GM21825 (cell line): ENCODE results near the gene SGCA.

ENCODE experiments used
- ATAC-seq: cut with Tn5 transposase; IDR thresholded peaks from one replicate; pipeline ENCODE4 v1.9.1; 2021; ENCODE audit warnings: mild to moderate bottlenecking, moderate library complexity; ENCODE audit not compliant: unreplicated experiment

Gene SGCA

GRCh38 chr17:50206604-50207293 is 40.9 kb downstream of the SGCA start:
- ATAC-seq: no peak

DNA sequence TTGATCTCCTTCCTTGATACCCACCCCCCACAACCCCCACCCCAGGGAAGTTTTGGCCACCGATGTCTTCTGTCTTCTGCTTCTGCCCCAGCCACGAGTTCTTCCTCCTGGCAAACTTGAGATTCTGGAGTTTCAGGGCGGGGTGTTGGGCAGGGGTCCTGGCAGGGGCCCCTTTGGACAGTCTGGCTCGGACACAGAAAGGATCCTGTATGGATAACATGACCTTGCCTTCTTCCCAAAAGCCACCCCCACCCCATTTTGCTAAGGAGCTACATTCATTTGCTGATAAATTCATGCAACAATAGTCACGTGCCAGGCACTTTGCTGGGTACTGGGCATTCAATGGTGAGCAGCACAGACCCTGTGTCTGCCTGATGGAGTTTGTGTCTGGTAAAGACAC is 41.5 kb downstream of the SGCA start:
- no peak for ATAC-seq

- no peak for ATAC-seq
Observed at GRCh38 chr17:50207792-50208567, 42.2 kb downstream of the SGCA start.

- ATAC-seq: no peak
Observed at GRCh38 chr17:50208611-50209061, 42.8 kb downstream of the SGCA start.

DNA sequence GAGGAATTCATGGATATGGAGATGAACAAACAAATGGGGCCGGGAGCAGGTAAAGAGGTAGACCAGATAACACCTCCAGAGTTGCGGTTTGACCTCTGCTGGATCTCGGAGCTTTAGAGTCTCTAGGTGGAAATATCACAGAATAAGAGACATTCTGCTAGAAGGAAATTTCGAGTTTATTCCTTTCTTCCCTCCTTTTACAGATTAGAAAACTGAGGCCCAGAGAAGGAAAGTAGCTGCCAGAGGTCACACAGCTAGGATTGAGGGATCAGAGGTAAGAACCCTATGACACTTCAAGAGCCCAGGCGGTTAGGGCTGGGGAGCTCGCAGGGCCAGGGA is 43.3 kb downstream of the SGCA start:
- no peak for ATAC-seq

DNA sequence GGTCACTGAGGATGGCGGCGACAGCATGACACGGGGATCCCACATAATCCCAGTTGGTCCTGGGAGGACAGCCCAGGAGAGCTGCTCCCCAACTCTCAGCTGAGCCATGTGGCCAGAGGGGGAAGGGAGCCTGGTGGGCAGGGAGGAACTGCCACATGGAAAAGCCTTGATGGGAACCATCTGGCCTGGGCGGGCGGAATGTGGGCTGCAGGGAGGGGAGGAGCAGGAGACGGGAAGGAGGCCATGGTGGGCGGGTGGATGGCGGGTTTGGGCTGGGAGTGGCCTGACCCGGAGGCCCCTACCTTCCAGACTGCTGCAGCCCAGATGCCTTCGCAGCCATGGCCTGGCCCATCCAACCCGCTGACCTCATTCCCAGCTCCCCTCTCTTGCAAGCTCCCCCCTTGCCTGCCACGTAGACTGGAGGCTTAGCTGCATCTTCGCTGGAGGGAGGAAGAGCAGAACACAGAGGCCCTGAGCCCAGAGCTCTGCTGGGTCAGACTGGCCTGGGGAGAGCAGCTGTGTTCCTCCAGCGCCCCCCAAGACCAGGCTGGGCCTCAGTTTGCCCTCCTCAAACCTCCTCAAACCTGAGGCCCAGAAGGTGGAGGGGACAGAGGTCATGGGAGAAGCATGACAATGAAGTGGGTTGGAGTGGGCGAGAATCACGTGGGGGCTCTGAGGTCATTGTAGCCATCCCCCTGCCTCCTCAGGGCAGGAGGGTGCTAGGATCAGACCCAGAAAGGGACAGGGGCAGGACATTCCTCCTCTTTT is 43.9 kb downstream of the SGCA start:
- ATAC-seq: no peak

- ATAC-seq: no peak
Observed at GRCh38 chr17:50210240-50211225, 44.7 kb downstream of the SGCA start.

DNA sequence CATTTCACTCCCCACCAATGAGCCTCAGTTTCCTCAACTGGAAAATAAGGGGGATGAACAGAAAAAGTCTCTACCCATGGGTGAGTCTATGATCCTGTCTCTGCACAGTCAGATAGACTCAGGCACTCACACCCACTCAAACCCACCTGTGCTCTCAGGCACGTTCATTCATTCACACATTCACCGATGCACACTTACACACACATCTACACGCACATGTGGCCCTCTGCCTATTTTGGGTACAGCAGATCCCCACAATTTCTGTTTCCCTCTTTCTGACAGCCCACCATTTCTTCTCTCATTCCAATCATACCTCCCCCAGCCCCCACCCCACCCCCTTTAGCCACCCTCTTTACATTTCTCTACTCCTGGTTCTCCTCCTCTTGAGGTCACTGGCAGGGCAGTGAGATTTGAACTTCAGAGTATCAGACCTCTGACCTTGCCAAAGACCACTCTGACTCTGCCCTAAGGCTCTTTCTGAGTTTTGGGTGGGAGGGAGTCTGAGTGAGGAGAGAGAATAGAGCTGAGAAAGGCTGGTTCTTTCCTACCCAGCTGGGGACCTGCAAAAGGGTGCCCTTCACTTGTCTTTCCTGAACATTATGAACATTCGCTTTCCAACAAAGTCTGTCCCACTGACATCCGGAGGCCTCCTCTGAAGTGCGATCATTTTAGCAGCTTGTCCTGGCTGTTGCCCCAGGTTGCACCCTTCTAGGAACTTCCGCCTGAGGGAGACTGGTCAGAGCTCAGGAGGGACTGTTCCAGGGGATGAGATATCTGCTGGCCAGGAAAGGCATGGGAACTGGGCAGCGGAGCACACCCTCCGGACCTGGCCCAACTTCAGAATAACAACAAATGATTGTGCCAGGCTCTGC is 45.7 kb downstream of the SGCA start:
- no peak for ATAC-seq

GRCh38 chr17:50212121-50212843 is 46.5 kb downstream of the SGCA start:
- ATAC-seq: no peak

GRCh38 chr17:50213026-50214022 is 47.5 kb downstream of the SGCA start:
- peak; percentile 92 for ATAC-seq

DNA sequence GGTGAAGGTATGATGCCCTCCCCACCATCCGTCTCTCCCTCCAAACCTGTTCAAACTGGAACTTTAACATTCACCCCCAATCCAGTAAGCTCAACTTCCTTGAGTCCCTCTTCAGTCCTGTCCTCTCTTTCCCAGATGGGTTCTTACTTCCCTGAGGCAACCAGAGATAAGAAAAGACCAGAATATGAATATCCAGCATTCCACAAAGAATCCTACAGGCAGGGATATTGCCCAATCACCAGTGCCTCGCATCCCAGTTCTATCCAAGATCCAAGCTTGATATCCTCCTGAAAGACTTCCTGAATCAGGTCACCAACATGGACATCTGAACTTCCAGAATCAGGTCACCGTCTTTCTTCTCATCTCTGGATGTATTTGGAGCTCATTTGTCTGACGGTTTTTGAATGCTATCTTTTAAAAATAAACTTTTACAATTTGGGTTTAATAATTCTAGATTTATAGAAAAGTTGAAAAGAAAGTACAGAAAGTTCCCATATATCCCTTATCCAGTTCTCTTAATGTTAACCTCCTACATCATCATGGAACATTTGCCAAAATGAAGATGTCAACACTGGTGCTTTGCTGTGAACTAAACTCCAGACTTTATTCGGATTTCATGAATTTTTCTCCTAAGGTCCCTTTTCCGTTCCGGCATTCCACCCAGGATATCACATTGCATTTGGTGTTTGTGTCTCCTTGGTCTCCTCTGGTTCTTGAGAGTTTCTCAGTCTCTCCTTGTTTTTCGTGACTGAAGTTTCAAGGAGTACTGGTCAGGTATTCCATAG is 49.4 kb downstream of the SGCA start:
- no peak for ATAC-seq

GRCh38 chr17:50217591-50217990 is 51.8 kb downstream of the SGCA start:
- no peak for ATAC-seq

- no peak for ATAC-seq
Observed at GRCh38 chr17:50218071-50218759, 52.4 kb downstream of the SGCA start.

DNA sequence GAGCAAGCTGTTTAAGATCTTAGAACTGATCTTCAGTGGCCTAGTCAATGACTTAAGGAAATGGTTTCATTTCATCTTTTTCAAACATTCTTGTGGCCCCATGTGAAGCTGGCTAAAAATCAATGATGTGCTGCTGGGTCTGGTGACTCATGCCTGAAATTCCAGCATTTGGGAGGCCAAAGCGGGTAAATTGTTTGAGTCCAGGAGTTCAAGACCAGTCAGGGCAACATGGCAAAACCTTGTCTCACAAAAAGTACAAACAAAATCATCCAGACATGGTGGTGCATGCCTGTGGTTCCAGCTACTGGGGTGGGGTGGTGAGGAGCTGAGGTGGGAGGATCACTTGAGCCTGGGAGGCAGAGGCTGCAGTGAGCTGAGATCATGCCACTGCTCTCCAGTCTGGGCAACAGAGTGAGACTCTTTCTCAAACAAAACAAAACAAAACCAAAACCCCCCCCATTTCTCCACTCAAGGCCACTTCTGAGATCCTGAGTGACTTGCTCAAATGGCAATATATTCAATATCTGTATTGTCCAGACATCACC is 53.0 kb downstream of the SGCA start:
- no peak for ATAC-seq

DNA sequence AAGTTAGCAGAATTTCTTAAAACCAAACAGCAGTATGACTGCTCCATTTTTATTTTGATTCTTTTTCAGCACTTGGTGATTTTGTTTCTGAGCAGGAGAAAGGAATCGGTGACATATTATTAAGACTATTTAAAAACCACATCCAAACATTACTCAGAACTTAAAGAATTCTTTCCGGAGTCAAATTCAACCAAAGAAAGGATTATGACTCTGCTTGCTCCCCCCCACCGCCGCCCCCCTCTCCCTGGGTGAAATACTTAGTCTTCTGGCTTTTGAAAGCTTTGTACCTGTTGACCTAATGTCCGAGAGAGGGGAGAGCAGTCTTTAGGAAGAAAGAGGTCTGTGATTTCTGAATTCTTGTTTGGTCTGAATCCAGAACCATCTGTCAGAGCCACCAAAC is 53.5 kb downstream of the SGCA start:
- no peak for ATAC-seq

DNA sequence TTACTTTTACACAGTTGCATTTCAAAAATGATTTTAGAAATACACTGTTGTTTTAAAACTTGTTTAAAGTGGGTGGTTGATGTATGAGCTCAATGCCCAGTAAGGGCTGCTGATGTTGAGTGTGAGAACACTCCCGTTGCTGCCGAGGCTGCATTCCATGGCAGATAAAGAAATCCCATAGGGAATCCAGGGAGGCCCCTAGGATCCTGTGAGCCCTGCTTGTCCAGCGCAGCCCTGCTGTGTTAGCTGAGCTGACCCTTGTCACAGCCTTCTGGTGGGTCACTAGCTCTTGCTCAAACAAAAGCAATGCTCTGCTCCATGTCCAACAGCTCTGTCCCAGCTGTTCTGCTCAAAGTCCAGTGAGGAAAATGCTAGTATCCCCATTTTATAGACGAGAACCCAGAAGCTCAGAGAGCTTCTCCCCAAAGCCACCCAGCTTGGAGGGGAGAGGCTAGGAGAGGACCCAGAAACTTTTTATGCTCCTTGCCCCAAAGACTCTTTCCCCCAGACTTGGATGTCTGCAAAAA is 54.2 kb downstream of the SGCA start:
- ATAC-seq: no peak
